Neural cell (in vitro differentiated cells): Measurements from ENCODE around the gene RPS18. TPM values are rescaled to one million over a fixed set of nuclear protein-coding genes. Genes with fewer than 3 reads are reported as not detected.

Experiments used
- H2AFZ ChIP-seq: fragments of 200-600, 300-800 bp; sonication (generic), shearing (Covaris generic); 2 replicates; pipeline ENCODE4 v1.6.0; 2014; ENCODE audit warnings: low read depth, mild to moderate bottlenecking, antibody characterized with exemption, low read length, moderate library complexity
- H3F3A ChIP-seq: fragments of 200-600 bp; shearing (Covaris generic); 2 replicates; pipeline ENCODE4 v1.6.1; 2016; ENCODE audit warnings: mild to moderate bottlenecking, moderate library complexity, mixed read lengths, antibody characterized with exemption, low read length; ENCODE audit not compliant: insufficient read depth, poor library complexity, severe bottlenecking
- H3K27ac ChIP-seq: fragments of 200-600, 300-800 bp; sonication (generic), shearing (Covaris generic); 2 replicates; pipeline ENCODE4 v1.5.1; 2014; ENCODE audit warnings: mild to moderate bottlenecking, low read length, moderate library complexity
- H3K27me3 ChIP-seq: fragments of 300-800, 200-600 bp; sonication (generic), shearing (Covaris generic); 2 replicates; pipeline ENCODE4 v1.6.0; 2014; ENCODE audit warnings: mild to moderate bottlenecking, low read depth, low read length, moderate library complexity; ENCODE audit not compliant: insufficient read depth
- H3K36me3 ChIP-seq: fragments of 300-800, 200-600 bp; sonication (generic), shearing (Covaris generic); 2 replicates; pipeline ENCODE4 v1.5.1; 2014; ENCODE audit warnings: mild to moderate bottlenecking, antibody characterized with exemption, low read length, moderate library complexity; ENCODE audit not compliant: insufficient read depth
- H3K4me2 ChIP-seq: fragments of 300-800, 200-600 bp; sonication (generic), shearing (Covaris generic); 2 replicates; pipeline ENCODE4 v1.6.0; 2014; ENCODE audit warnings: mild to moderate bottlenecking, low read length
- H3K4me3 ChIP-seq: fragments of 300-800, 200-600 bp; sonication (generic), shearing (Covaris generic); 2 replicates; pipeline ENCODE4 v1.5.1; 2014; ENCODE audit warnings: mild to moderate bottlenecking, low read length, moderate library complexity
- H3K79me2 ChIP-seq: fragments of 200-600 bp; shearing (Covaris generic); replicated peaks from 2 replicates; pipeline ENCODE4 v1.6.0; 2014; ENCODE audit warnings: mild to moderate bottlenecking, low read length, moderate library complexity; ENCODE audit not compliant: insufficient read depth
- H3K9ac ChIP-seq: fragments of 300-800, 200-600 bp; sonication (generic), shearing (Covaris generic); 2 replicates; pipeline ENCODE4 v1.6.1; 2016; ENCODE audit warnings: mild to moderate bottlenecking, low read length, mixed read lengths
- H3K9me2 ChIP-seq: fragments of 200-600 bp; shearing (Covaris generic); 2 replicates; pipeline ENCODE4 v1.6.1; 2016; ENCODE audit warnings: mild to moderate bottlenecking, low read length, mixed read lengths; ENCODE audit not compliant: insufficient read depth
- H3K9me3 ChIP-seq: fragments of 200-600, 300-800 bp; sonication (generic), shearing (Covaris generic); 2 replicates; pipeline ENCODE4 v1.6.1; 2016; ENCODE audit warnings: mild to moderate bottlenecking, mixed run types, low read length, moderate library complexity, mixed read lengths
- H4K20me1 ChIP-seq: fragments of 200-600 bp; shearing (Covaris generic); 2 replicates; pipeline ENCODE4 v1.6.1; 2016; ENCODE audit warnings: mild to moderate bottlenecking, mixed run types; ENCODE audit not compliant: insufficient read depth
- EP300 ChIP-seq: fragments of 450-650 bp; conservative IDR thresholded peaks from 2 replicates; pipeline ENCODE4 v1.6.1; 2014; ENCODE audit warnings: antibody characterized with exemption, mild to moderate bottlenecking, moderate library complexity; ENCODE audit not compliant: poor library complexity, severe bottlenecking
- EZH2 ChIP-seq: fragments of 200-600, 300-800 bp; shearing (Covaris generic), sonication (generic); IDR thresholded peaks from 2 replicates; pipeline ENCODE4 v1.6.1; 2014; ENCODE audit warnings: antibody characterized with exemption, low read length, borderline replicate concordance, mild to moderate bottlenecking; ENCODE audit not compliant: insufficient read depth, poor library complexity, severe bottlenecking
- MXI1 ChIP-seq: fragments of 450-650 bp; conservative IDR thresholded peaks from 2 replicates; pipeline ENCODE4 v1.6.1; 2014; ENCODE audit warnings: antibody characterized with exemption, mild to moderate bottlenecking; ENCODE audit not compliant: poor library complexity, severe bottlenecking
- POLR2AphosphoS5 ChIP-seq: IDR thresholded peaks from 2 replicates; pipeline ENCODE4 v1.6.1; 2012
- RAD21 ChIP-seq: fragments of 450-650 bp; conservative IDR thresholded peaks from 2 replicates; pipeline ENCODE4 v1.6.1; 2014; ENCODE audit warnings: antibody characterized with exemption, mild to moderate bottlenecking, moderate library complexity
- SMC3 ChIP-seq: fragments of 450-650 bp; conservative IDR thresholded peaks from 2 replicates; pipeline ENCODE4 v1.6.1; 2014; ENCODE audit warnings: antibody characterized with exemption, mild to moderate bottlenecking, moderate library complexity; ENCODE audit not compliant: poor library complexity
- TAF1 ChIP-seq: IDR thresholded peaks from 2 replicates; pipeline ENCODE4 v1.6.1; 2012; ENCODE audit warnings: low read depth
- polyA plus RNA-seq: library from polyadenylated mRNA; depleted of rRNA; stranded (reverse); fragments of >200 nt; gene quantifications from 2 replicates; pipeline ENCODE4 v1.2.3, GENCODE V29; 2014
- TF ChIP-seq, protein P1 (sequence below): fragments of 450-650 bp; IDR thresholded peaks from 2 replicates; pipeline ENCODE4 v1.5.1; 2014; ENCODE audit warnings: antibody characterized with exemption, mild to moderate bottlenecking, moderate library complexity; ENCODE audit not compliant: poor library complexity, severe bottlenecking
- TF ChIP-seq, protein P2 (sequence below): IDR thresholded peaks from 2 replicates; pipeline ENCODE4 v1.6.1; 2012; ENCODE audit warnings: borderline replicate concordance

The RPS18 gene
- polyA plus RNA-seq, 1 donor from 2014 or later = 2,078 TPM

DNA sequence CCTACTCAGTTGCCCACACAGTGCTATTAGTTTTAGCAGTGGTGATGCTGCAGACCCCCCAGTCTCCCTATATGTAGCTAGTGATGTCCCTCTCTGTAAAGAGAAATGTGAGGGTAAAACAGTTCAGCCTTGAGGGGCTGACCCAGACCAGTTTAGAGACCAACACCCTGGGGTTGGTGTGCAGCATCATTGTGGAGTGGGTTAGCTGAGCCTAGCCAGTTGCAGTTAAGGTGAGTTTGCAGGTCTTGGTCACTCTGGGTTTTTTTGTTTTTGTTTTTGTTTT, 4.6 kb downstream of the RPS18 start:
- H2AFZ ChIP-seq = peak overlapping the region; percentile 14
- TF ChIP-seq MXI1 (no peak), TAF1 (no peak), EP300 (no peak), POLR2AphosphoS5 (no peak), EZH2 (no peak)
- TF ChIP-seq, protein P1, sequence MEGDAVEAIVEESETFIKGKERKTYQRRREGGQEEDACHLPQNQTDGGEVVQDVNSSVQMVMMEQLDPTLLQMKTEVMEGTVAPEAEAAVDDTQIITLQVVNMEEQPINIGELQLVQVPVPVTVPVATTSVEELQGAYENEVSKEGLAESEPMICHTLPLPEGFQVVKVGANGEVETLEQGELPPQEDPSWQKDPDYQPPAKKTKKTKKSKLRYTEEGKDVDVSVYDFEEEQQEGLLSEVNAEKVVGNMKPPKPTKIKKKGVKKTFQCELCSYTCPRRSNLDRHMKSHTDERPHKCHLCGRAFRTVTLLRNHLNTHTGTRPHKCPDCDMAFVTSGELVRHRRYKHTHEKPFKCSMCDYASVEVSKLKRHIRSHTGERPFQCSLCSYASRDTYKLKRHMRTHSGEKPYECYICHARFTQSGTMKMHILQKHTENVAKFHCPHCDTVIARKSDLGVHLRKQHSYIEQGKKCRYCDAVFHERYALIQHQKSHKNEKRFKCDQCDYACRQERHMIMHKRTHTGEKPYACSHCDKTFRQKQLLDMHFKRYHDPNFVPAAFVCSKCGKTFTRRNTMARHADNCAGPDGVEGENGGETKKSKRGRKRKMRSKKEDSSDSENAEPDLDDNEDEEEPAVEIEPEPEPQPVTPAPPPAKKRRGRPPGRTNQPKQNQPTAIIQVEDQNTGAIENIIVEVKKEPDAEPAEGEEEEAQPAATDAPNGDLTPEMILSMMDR = no peak
- TF ChIP-seq, protein P2, sequence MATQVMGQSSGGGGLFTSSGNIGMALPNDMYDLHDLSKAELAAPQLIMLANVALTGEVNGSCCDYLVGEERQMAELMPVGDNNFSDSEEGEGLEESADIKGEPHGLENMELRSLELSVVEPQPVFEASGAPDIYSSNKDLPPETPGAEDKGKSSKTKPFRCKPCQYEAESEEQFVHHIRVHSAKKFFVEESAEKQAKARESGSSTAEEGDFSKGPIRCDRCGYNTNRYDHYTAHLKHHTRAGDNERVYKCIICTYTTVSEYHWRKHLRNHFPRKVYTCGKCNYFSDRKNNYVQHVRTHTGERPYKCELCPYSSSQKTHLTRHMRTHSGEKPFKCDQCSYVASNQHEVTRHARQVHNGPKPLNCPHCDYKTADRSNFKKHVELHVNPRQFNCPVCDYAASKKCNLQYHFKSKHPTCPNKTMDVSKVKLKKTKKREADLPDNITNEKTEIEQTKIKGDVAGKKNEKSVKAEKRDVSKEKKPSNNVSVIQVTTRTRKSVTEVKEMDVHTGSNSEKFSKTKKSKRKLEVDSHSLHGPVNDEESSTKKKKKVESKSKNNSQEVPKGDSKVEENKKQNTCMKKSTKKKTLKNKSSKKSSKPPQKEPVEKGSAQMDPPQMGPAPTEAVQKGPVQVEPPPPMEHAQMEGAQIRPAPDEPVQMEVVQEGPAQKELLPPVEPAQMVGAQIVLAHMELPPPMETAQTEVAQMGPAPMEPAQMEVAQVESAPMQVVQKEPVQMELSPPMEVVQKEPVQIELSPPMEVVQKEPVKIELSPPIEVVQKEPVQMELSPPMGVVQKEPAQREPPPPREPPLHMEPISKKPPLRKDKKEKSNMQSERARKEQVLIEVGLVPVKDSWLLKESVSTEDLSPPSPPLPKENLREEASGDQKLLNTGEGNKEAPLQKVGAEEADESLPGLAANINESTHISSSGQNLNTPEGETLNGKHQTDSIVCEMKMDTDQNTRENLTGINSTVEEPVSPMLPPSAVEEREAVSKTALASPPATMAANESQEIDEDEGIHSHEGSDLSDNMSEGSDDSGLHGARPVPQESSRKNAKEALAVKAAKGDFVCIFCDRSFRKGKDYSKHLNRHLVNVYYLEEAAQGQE = no peak
- no peaks in the 10 kb centered on the region for H3K9me2 ChIP-seq
- H3K4me3 ChIP-seq = peak overlapping the region; percentile 82
- H3K79me2 ChIP-seq = peaks cover 19% of the 10 kb centered on the region
- no peaks in the 10 kb centered on the region for H4K20me1 ChIP-seq
- peak overlapping the region; percentile 81 for H3K9ac ChIP-seq
- no peaks in the 10 kb centered on the region for H3K9me3 ChIP-seq
- no peaks in the 10 kb centered on the region for H3K36me3 ChIP-seq
- H3F3A ChIP-seq = no peaks in the 10 kb centered on the region
- peak overlapping the region; percentile 77 for H3K27ac ChIP-seq
- peak overlapping the region; percentile 75 for H3K4me2 ChIP-seq
- H3K27me3 ChIP-seq = no peaks in the 10 kb centered on the region

GRCh38 chr6:33276864-33277662, 5.2 kb downstream of the RPS18 start, which contains the start of gene B3GALT4:
Gene B3GALT4, plus strand, starts transcription at chr6:33277123. Its CDS starts 297 bp downstream, at chr6:33277420.
- H3K9ac ChIP-seq = peak within 1 kb of the TSS; percentile 81
- H4K20me1 ChIP-seq = no peaks in the 10 kb centered on the region
- H2AFZ ChIP-seq = peak within 1 kb of the TSS; percentile 65
- H3K36me3 ChIP-seq = no peaks in the 10 kb centered on the region
- H3K4me2 ChIP-seq = peak within 1 kb of the TSS; percentile 75
- H3K27ac ChIP-seq = peak within 1 kb of the TSS; percentile 77
- H3K4me3 ChIP-seq = peak within 1 kb of the TSS; percentile 82
- TF ChIP-seq SMC3 (peak; percentile 64), EP300 (peak; percentile 46), MXI1 (peak; percentile 72), POLR2AphosphoS5 (peak; percentile 70), RAD21 (peak; percentile 53), EZH2 (no peak), TAF1 (no peak)
- TF ChIP-seq, protein P1 = peak; percentile 74
- TF ChIP-seq, protein P2 = peak; percentile 47
- no peaks in the 10 kb centered on the region for H3K9me3 ChIP-seq
- peaks cover 18% of the 10 kb centered on the region for H3K79me2 ChIP-seq
- no peaks in the 10 kb centered on the region for H3K9me2 ChIP-seq
- H3K27me3 ChIP-seq = no peaks in the 10 kb centered on the region
- H3F3A ChIP-seq = no peaks in the 10 kb centered on the region
